NCI-H128 (cell line): Measurements from ENCODE around the gene MYOM1.

Experiments
- DNase-seq: peaks from one replicate; lab custom pipeline; 2025; ENCODE audit not compliant: unreplicated experiment; lab: John Stamatoyannopoulos, UW

The MYOM1 gene

GRCh38 chr18:3219631-3220335, at the start of gene MYOM1:
TSS of gene MYOM1 (minus strand) at chr18:3219968. CDS start at chr18:3215223, 4,745 bp downstream.
- DNase-seq = no peak

- no peak for DNase-seq
Measured at GRCh38 chr18:3269241-3269913, 49.6 kb upstream of the MYOM1 start.

GRCh38 chr18:3268306-3268705, 48.5 kb upstream of the MYOM1 start:
- DNase-seq = no peak

- no peak for DNase-seq
Measured at GRCh38 chr18:3266062-3266608, 46.4 kb upstream of the MYOM1 start.

- no peak for DNase-seq
Measured at GRCh38 chr18:3265564-3266033, 45.8 kb upstream of the MYOM1 start.

- no peak for DNase-seq
Measured at GRCh38 chr18:3264362-3264761, 44.6 kb upstream of the MYOM1 start.

- no peak for DNase-seq
Measured at GRCh38 chr18:3263132-3263700, 43.4 kb upstream of the MYOM1 start.

GRCh38 chr18:3262234-3263131, 42.7 kb upstream of the MYOM1 start:
- DNase-seq = no peak

GRCh38 chr18:3261373-3262233, 41.8 kb upstream of the MYOM1 start, which contains the start of gene MYL12B:
TSS of gene MYL12B (plus strand) at chr18:3262133. CDS start at chr18:3272899, 10,766 bp downstream.
- DNase-seq = peak; percentile 47

GRCh38 chr18:3260995-3261372, 41.2 kb upstream of the MYOM1 start:
- no peak for DNase-seq

- no peak for DNase-seq
Measured at GRCh38 chr18:3257627-3258120, 37.9 kb upstream of the MYOM1 start.

GRCh38 chr18:3256693-3257626, 37.2 kb upstream of the MYOM1 start:
- no peak for DNase-seq

- DNase-seq = no peak
Measured at GRCh38 chr18:3255611-3256165, 35.9 kb upstream of the MYOM1 start.

GRCh38 chr18:3254725-3255124, 35.0 kb upstream of the MYOM1 start:
- DNase-seq = no peak

GRCh38 chr18:3252843-3253242, 33.1 kb upstream of the MYOM1 start:
- DNase-seq = no peak

GRCh38 chr18:3251963-3252277, 32.2 kb upstream of the MYOM1 start:
- no peak for DNase-seq

- no peak for DNase-seq
Measured at GRCh38 chr18:3251249-3251962, 31.6 kb upstream of the MYOM1 start.
